Smooth muscle cell (in vitro differentiated cells): ENCODE results near the gene C1orf174. TPM values are rescaled to one million over a fixed set of nuclear protein-coding genes. Genes with fewer than 3 reads are reported as not detected.

Experiments used
- DNase-seq: peaks from one replicate; lab custom pipeline; 2025; ENCODE audit not compliant: unreplicated experiment; lab: John Stamatoyannopoulos, UW
- H2AFZ ChIP-seq: fragments of 200-600 bp; sonication (generic); 2 replicates; pipeline ENCODE4 v1.6.0; 2016; ENCODE audit warnings: antibody characterized with exemption, low read depth, mild to moderate bottlenecking
- H3F3A ChIP-seq: fragments of 200-600 bp; sonication (generic); 2 replicates; pipeline ENCODE4 v1.6.0; 2017; ENCODE audit warnings: antibody characterized with exemption, low read depth
- H3K27ac ChIP-seq: fragments of 200-600 bp; sonication (generic); 2 replicates; pipeline ENCODE4 v1.5.1; 2016; ENCODE audit warnings: low read depth, mild to moderate bottlenecking
- H3K27me3 ChIP-seq: fragments of 200-600 bp; sonication (generic); 2 replicates; pipeline ENCODE4 v1.6.1; 2016; ENCODE audit warnings: low read depth, mild to moderate bottlenecking
- H3K36me3 ChIP-seq: fragments of 200-600 bp; sonication (generic); 2 replicates; pipeline ENCODE4 v1.5.1; 2016; ENCODE audit warnings: low read depth
- H3K4me1 ChIP-seq: fragments of 200-600 bp; sonication (generic); 2 replicates; pipeline ENCODE4 v1.5.1; 2016; ENCODE audit warnings: low read depth
- H3K4me2 ChIP-seq: fragments of 200-600 bp; sonication (generic); 2 replicates; pipeline ENCODE4 v1.6.0; 2016; ENCODE audit warnings: mild to moderate bottlenecking
- H3K4me3 ChIP-seq: fragments of 200-600 bp; sonication (generic); 2 replicates; pipeline ENCODE4 v1.5.1; 2016; ENCODE audit warnings: mild to moderate bottlenecking
- H3K79me2 ChIP-seq: fragments of 200-600 bp; sonication (generic); 2 replicates; pipeline ENCODE4 v1.6.0; 2016; ENCODE audit warnings: low read depth, mild to moderate bottlenecking
- H3K9ac ChIP-seq: fragments of 200-600 bp; sonication (generic); 2 replicates; pipeline ENCODE4 v1.6.0; 2016; ENCODE audit warnings: low read depth
- H3K9me3 ChIP-seq: fragments of 200-600 bp; sonication (generic); replicated peaks from 2 replicates; pipeline ENCODE4 v1.5.1; 2016; ENCODE audit warnings: low read depth
- H4K20me1 ChIP-seq: fragments of 200-600 bp; sonication (generic); 2 replicates; pipeline ENCODE4 v1.6.0; 2016; ENCODE audit warnings: low read depth
- WGBS: methylation state at CpG from one replicate; pipeline ENCODE4 v1.1.7; 2016; ENCODE audit warnings: low lambda C conversion rate; 5-methylcytosine and 5-hydroxymethylcytosine counted together
- polyA plus RNA-seq: library from polyadenylated mRNA; unstranded; fragments of >200 nt; fragmentation: Nextera tagmentation; extraction: Ambion mirVana; gene quantifications from 2 replicates; pipeline ENCODE4 v1.2.1, GENCODE V29; 2016
- total RNA-seq: library from RNA; depleted of rRNA; stranded (reverse); fragments of >200 nt; gene quantifications from 2 replicates; pipeline ENCODE4 v1.2.3, GENCODE V29; 2014
- TF ChIP-seq, protein P1 (sequence below): fragments of 200-600 bp; sonication (generic); IDR thresholded peaks from 2 replicates; pipeline ENCODE4 v1.5.1; 2017; ENCODE audit warnings: borderline replicate concordance, mild to moderate bottlenecking, antibody characterized with exemption; ENCODE audit not compliant: insufficient read depth, poor library complexity, severe bottlenecking

C1orf174 gene
- total and polyA plus RNA-seq, 2 experiments from 2014 or later: 26.0 to 32.5 TPM

DNA sequence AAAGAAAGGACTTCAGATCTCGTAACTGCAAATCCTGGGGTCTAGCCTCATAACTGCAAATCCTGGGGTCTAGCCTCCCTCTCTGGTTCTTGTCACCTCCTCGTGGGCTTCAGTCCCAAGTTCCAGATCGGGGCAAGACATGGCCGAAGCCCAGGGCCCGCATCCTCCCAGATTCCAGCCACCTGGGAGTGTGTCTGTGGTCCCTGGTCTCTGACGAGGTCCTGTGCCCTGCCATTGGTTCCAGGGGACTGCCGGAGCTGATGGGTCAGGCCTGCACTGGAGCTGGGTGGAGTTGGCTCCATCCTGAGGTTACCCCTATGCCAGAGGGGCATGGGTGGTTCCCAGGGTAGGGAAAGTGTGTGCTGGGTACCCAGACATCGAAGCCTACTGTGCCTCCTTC is 17.7 kb upstream of the C1orf174 start:
- Histone ChIP-seq H3K27me3 (no peaks in the 10 kb centered on the region), H4K20me1 (no peaks in the 10 kb centered on the region), H3K9me3 (no peaks in the 10 kb centered on the region), H3F3A (no peaks in the 10 kb centered on the region), H3K79me2 (no peaks in the 10 kb centered on the region), H3K9ac (no peak overlapping the region), H3K27ac (no peak overlapping the region), H3K4me3 (no peak overlapping the region), H3K4me2 (no peak overlapping the region), H3K4me1 (no peaks in the 10 kb centered on the region), H3K36me3 (no peaks in the 10 kb centered on the region), H2AFZ (no peak overlapping the region)
- no peak for DNase-seq
- 90% methylated on average over 8 of the region's 8 CpGs for WGBS
- TF ChIP-seq, protein P1, sequence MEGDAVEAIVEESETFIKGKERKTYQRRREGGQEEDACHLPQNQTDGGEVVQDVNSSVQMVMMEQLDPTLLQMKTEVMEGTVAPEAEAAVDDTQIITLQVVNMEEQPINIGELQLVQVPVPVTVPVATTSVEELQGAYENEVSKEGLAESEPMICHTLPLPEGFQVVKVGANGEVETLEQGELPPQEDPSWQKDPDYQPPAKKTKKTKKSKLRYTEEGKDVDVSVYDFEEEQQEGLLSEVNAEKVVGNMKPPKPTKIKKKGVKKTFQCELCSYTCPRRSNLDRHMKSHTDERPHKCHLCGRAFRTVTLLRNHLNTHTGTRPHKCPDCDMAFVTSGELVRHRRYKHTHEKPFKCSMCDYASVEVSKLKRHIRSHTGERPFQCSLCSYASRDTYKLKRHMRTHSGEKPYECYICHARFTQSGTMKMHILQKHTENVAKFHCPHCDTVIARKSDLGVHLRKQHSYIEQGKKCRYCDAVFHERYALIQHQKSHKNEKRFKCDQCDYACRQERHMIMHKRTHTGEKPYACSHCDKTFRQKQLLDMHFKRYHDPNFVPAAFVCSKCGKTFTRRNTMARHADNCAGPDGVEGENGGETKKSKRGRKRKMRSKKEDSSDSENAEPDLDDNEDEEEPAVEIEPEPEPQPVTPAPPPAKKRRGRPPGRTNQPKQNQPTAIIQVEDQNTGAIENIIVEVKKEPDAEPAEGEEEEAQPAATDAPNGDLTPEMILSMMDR: no peak

DNA sequence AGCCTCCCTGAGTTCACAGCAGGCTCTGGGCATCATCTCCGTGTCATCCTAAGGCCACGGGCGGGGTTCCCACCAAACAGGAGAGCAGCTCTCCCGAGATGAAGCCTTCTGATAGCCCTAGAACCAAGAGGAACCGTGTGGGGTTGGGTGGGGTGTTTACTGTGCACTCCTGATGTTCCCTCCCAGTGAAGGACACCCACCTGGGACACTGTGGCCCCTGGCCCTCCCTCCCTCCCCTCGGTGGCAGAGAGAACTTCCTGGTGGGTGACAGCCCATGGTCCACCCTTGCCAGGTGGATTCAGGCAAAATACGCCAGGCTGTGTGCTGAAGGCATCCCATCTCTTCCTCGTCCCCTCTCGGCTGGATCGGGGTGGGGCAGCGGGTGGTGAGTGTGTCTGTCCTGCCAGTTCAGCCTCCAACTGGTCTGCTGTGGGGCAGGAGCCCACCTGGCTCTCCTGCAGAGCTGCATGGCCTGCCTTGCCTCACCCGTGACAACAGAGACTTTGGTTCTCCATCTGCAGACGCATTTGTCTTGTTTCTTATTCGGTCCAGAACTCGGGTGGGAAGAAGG is 15.6 kb upstream of the C1orf174 start:
- no peak for DNase-seq
- Histone ChIP-seq H3K9ac (no peak overlapping the region), H3K4me1 (no peaks in the 10 kb centered on the region), H3K79me2 (no peaks in the 10 kb centered on the region), H3K4me2 (no peak overlapping the region), H3F3A (no peaks in the 10 kb centered on the region), H2AFZ (no peak overlapping the region), H3K27me3 (no peaks in the 10 kb centered on the region), H3K9me3 (no peaks in the 10 kb centered on the region), H3K4me3 (no peak overlapping the region), H3K27ac (no peak overlapping the region), H3K36me3 (no peaks in the 10 kb centered on the region), H4K20me1 (no peaks in the 10 kb centered on the region)
- 87% methylated on average over 15 of the region's 15 CpGs for WGBS
- TF ChIP-seq, protein P1: no peak

DNA sequence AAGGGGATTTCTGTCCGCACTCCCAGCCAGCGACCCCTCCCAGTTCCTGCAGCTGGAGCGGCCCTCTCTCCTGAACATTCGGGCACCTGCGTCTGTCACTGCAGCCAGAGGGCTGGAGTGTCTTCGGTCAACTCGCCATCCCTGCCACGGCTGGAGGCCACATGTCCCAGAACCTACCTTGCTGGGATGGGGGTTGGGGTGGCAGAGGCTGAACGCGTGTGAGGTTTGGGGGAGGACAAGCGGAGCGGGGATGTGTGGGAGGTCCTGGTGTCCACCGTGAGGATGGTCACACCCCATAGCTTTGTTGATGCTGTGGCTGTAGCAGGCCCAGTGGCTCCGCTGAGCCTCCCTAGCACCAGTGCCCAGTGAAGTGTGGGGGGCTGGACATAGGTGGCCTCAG is 14.8 kb upstream of the C1orf174 start:
- WGBS: 94% methylated on average over 14 of the region's 14 CpGs
- TF ChIP-seq, protein P1: no peak
- H2AFZ ChIP-seq: no peak overlapping the region

DNA sequence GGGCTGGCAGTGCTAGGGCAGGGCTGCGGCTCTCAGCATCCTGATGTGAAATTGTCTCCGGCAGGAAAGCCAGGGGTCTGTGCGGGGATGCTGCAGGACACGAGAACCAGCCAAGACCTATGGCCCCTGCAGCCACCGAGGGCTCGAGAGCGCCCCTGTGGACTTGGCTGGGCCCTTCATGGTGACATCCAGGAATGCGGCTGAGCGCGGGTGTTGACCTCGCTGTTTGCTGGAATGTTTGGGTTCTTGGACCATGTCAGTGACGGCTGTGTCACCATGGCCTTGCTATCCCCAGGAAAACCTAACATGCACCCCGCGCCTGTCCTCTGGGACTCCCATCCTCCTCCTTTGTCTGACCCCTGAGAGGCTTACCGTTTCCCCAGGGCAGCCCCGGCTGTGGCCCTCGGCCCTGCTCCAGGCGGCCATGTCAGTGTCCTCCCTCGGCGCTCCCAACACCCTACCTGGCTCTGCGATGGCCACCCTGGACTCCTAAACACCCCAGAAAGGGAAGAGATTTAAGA is 14.3 kb upstream of the C1orf174 start:
- no peaks in the 10 kb centered on the region for H3K27me3 ChIP-seq
- H3F3A ChIP-seq: no peaks in the 10 kb centered on the region
- H3K9ac ChIP-seq: no peak overlapping the region
- 94% methylated on average over 21 of the region's 21 CpGs for WGBS
- H3K9me3 ChIP-seq: no peaks in the 10 kb centered on the region
- no peak for DNase-seq
- H3K4me2 ChIP-seq: no peak overlapping the region
- no peak overlapping the region for H3K4me3 ChIP-seq
- no peak overlapping the region for H2AFZ ChIP-seq
- no peaks in the 10 kb centered on the region for H3K4me1 ChIP-seq
- no peaks in the 10 kb centered on the region for H4K20me1 ChIP-seq
- no peak overlapping the region for H3K27ac ChIP-seq
- H3K79me2 ChIP-seq: no peaks in the 10 kb centered on the region
- TF ChIP-seq, protein P1: no peak
- no peaks in the 10 kb centered on the region for H3K36me3 ChIP-seq

More for the DNA sequence above, 14.8 kb upstream of the C1orf174 start:
- Histone ChIP-seq H3K4me1 (no peaks in the 10 kb centered on the region), H3K9ac (no peak overlapping the region), H3K79me2 (no peaks in the 10 kb centered on the region), H3K36me3 (no peaks in the 10 kb centered on the region), H3K9me3 (no peaks in the 10 kb centered on the region), H3K27me3 (no peaks in the 10 kb centered on the region), H3K4me3 (no peak overlapping the region), H3K27ac (no peak overlapping the region), H3K4me2 (no peak overlapping the region), H4K20me1 (no peaks in the 10 kb centered on the region), H3F3A (no peaks in the 10 kb centered on the region)
- no peak for DNase-seq
